H1 (cell line): ENCODE results near the gene SDR39U1. TPM values are rescaled to one million over a fixed set of nuclear protein-coding genes. Genes with fewer than 3 reads are reported as not detected.

Source experiments
- ATF2 ChIP-seq: IDR thresholded peaks from 2 replicates; pipeline ENCODE4 v1.6.1; 2012; ENCODE audit warnings: low read length, inconsistent platforms
- CBX5 ChIP-seq: fragments of 300-800, 300-1000 bp; sonication (generic); IDR thresholded peaks from 2 replicates; pipeline ENCODE4 v1.7.1; 2016; ENCODE audit warnings: antibody characterized with exemption, low read length, low read depth
- CTCF ChIP-seq, 3 experiments: IDR thresholded peaks; 1 replicate in 2 of 3; 2 replicates in 1 of 3; pipeline versions ENCODE4 v1.5.1 to v1.6.1; 2011; ENCODE audit warnings: low read length in 3 of 3, mild to moderate bottlenecking in 3 of 3, inconsistent platforms in 2 of 3, low read depth in 1 of 3, moderate library complexity in 1 of 3; ENCODE audit not compliant: insufficient read depth in 1 of 3; ENCODE audit errors: control extremely low read depth in 1 of 3
- polyA plus RNA-seq, 7 experiments: library from polyadenylated mRNA; depleted of rRNA in 3 of 7; stranded (reverse) in 5 of 7; unstranded in 2 of 7; fragments of >200 nt in 5 of 7; fragments of 200-250 nt in 2 of 7; gene quantifications; 1 replicate in 5 of 7; 2 replicates in 1 of 7; 4 replicates in 1 of 7; pipeline versions ENCODE4 v1.2.1 to v1.2.3, GENCODE V29; 2011 to 2013; ENCODE audit warnings: missing spikeins in 2 of 7, mixed read lengths in 2 of 7
- total RNA-seq: library from RNA; stranded (reverse); fragmentation: NEBNext Ultra II Directional; extraction: Animal tissue kit (Norgen Biotek cat#: 25700); gene quantifications from 2 replicates; pipeline ENCODE4 v1.2.1, GENCODE V29; 2021

The SDR39U1 gene
- total and polyA plus RNA-seq, 2 of the 8 experiments (the other 6 are each of a cell fraction or from before 2014, with no cell fraction given) = 46.7 to 98.8 TPM

GRCh38 chr14:24404814-24405213 lies 37.8 kb downstream of the SDR39U1 start (continued):
- TF ChIP-seq CTCF (IDR thresholded peaks at IDR 0.05; ENCODE audit: control extremely low read depth in 1 of 3, insufficient read depth in 1 of 3, low read depth in 1 of 3, low read length in 3 of 3) (no peak), CBX5 (no peak), ATF2 (no peak)
